Sigmoid colon (tissue), 4 donors: Measurements from ENCODE around the gene GP1BA.

Experiments
- EP300 ChIP-seq, 4 donors: sonication (generic); formaldehyde crosslinking; IDR thresholded peaks; one replicate each; pipeline ENCODE4 v1.6.1; 2017; ENCODE audit warnings: antibody characterized with exemption in 4 of 4
- POLR2A ChIP-seq, 2 donors: fragments of 450-650 bp; IDR thresholded peaks; one replicate each; pipeline ENCODE4 v1.6.1; 2016; ENCODE audit warnings: antibody characterized with exemption in 2 of 2, mild to moderate bottlenecking in 2 of 2, moderate library complexity in 2 of 2
- POLR2AphosphoS5 ChIP-seq, 4 donors: sonication (generic); formaldehyde crosslinking; IDR thresholded peaks; one replicate each; pipeline ENCODE4 v1.6.1; 2017; ENCODE audit warnings: antibody characterized with exemption in 4 of 4
- TF ChIP-seq, protein P1 (sequence below), 4 experiments: fragments of 450-650 bp in 3 of 4; fragments of 200-600 bp in 1 of 4; IDR thresholded peaks; one replicate each; pipeline ENCODE4 v1.5.1; 2016 to 2019; ENCODE audit warnings: antibody characterized with exemption in 4 of 4, mild to moderate bottlenecking in 3 of 4, moderate library complexity in 2 of 4

- TF ChIP-seq POLR2A (IDR thresholded peaks at IDR 0.05) (no peak), POLR2AphosphoS5 (IDR thresholded peaks at IDR 0.05) (no peak), EP300 (IDR thresholded peaks at IDR 0.05) (no peak)
- TF ChIP-seq, protein P1, sequence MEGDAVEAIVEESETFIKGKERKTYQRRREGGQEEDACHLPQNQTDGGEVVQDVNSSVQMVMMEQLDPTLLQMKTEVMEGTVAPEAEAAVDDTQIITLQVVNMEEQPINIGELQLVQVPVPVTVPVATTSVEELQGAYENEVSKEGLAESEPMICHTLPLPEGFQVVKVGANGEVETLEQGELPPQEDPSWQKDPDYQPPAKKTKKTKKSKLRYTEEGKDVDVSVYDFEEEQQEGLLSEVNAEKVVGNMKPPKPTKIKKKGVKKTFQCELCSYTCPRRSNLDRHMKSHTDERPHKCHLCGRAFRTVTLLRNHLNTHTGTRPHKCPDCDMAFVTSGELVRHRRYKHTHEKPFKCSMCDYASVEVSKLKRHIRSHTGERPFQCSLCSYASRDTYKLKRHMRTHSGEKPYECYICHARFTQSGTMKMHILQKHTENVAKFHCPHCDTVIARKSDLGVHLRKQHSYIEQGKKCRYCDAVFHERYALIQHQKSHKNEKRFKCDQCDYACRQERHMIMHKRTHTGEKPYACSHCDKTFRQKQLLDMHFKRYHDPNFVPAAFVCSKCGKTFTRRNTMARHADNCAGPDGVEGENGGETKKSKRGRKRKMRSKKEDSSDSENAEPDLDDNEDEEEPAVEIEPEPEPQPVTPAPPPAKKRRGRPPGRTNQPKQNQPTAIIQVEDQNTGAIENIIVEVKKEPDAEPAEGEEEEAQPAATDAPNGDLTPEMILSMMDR (IDR thresholded peaks at IDR 0.05), result no peak
Measured at GRCh38 chr17:4886830-4887229, 45.2 kb upstream of the GP1BA start.
